Activated CD8-positive, alpha-beta T cell treated with anti-CD3 and anti-CD28 coated beads for 36 hours (primary cell): ENCODE data around the gene PRKAG2. TPM values are rescaled to one million over a fixed set of nuclear protein-coding genes. Genes with fewer than 3 reads are reported as not detected.
"Not testable (repeated sequence)": the region's sequence is repeated elsewhere in the genome, so short reads cannot be mapped to it uniquely, and the experiment has no call there.

Experiments used
- ATAC-seq: fragments of 200-7000 bp; cut with Tn5 transposase; one replicate; pipeline ENCODE4 v1.10.0; 2021; ENCODE audit warnings: mild to moderate bottlenecking, moderate library complexity
- CTCF ChIA-PET: fragments of 350-600 bp; sonication (Branson Sonifier 250); formaldehyde crosslinking; loops from one replicate; lab custom pipeline; 2021; ENCODE audit warnings: antibody characterized with exemption; lab: Charles Lee
- POLR2A ChIA-PET: fragments of 350-600 bp; sonication (Branson Sonifier 250); formaldehyde crosslinking; loops from one replicate; lab custom pipeline; 2021; ENCODE audit warnings: antibody characterized with exemption; lab: Charles Lee
- DNase-seq: peaks from one replicate; pipeline ENCODE4 v3.0.0-alpha.2; 2020
- H3K27ac Mint-ChIP-seq: one replicate; pipeline ENCODE4 v1.8.0; 2021; ENCODE audit warnings: mild to moderate bottlenecking, mixed read lengths
- H3K27me3 Mint-ChIP-seq: one replicate; pipeline ENCODE4 v1.8.0; 2021; ENCODE audit warnings: mixed read lengths
- H3K36me3 Mint-ChIP-seq: one replicate; pipeline ENCODE4 v1.8.0; 2021; ENCODE audit warnings: low read depth, mixed read lengths
- H3K4me1 Mint-ChIP-seq: one replicate; pipeline ENCODE4 v1.8.0; 2021; ENCODE audit warnings: low read depth, mixed read lengths
- H3K4me3 Mint-ChIP-seq: one replicate; pipeline ENCODE4 v1.8.0; 2021; ENCODE audit warnings: mild to moderate bottlenecking, moderate library complexity, mixed read lengths
- H3K9me3 Mint-ChIP-seq: one replicate; pipeline ENCODE4 v1.8.0; 2021; ENCODE audit warnings: mixed read lengths
- CTCF ChIP-seq: fragments of 200-600 bp; IDR thresholded peaks from one replicate; pipeline ENCODE4 v1.8.0; 2022; ENCODE audit warnings: antibody characterized with exemption, mild to moderate bottlenecking
- intact Hi-C: fragments of 100-400 bp; cut with micrococcal nuclease; formaldehyde crosslinking; loops from one replicate; pipeline ENCODE4 v1.10.0; 2022
- total RNA-seq, 2 experiments: library from RNA; stranded (reverse); gene quantifications; one replicate each; pipeline ENCODE4 v1.2.3, GENCODE V29; 2021

The PRKAG2 gene
- total RNA-seq, 2 experiments from 2014 or later: 17.0 to 19.2 TPM

GRCh38 chr7:151845412-151846205 is 31.3 kb downstream of the PRKAG2 start:
- H3K4me3 Mint-ChIP-seq: no peak overlapping the region
- H3K36me3 Mint-ChIP-seq: no peaks in the 10 kb centered on the region
- POLR2A ChIA-PET: interaction anchor here (0.6 kb wide), 1 partner anchor 47 kb away, joined by 3 read pairs; no protein-coding TSS in a partner anchor
- peaks cover 2% of the 10 kb centered on the region for H3K4me1 Mint-ChIP-seq
- ATAC-seq (no peak), DNase-seq (no peak)
- H3K27me3 Mint-ChIP-seq: no peaks in the 10 kb centered on the region
- H3K9me3 Mint-ChIP-seq: no peaks in the 10 kb centered on the region
- intact Hi-C loops: no loop called here
- H3K27ac Mint-ChIP-seq: no peak overlapping the region
- CTCF ChIA-PET: interaction anchor here (1.0 kb wide), 1 partner anchor 62 kb away, joined by 3 read pairs; no protein-coding TSS in a partner anchor
- TF ChIP-seq CTCF: no peak

- Mint-ChIP-seq H3K27ac (no peak overlapping the region), H3K27me3 (no peaks in the 10 kb centered on the region), H3K9me3 (no peaks in the 10 kb centered on the region), H3K4me1 (peaks cover 6% of the 10 kb centered on the region), H3K36me3 (no peaks in the 10 kb centered on the region), H3K4me3 (no peak overlapping the region)
- intact Hi-C loops: no loop called here
- TF ChIP-seq CTCF: no peak
- ChIA-PET CTCF (no interaction called here), POLR2A (interaction anchor here (0.6 kb wide), 1 partner anchor 48 kb away, joined by 3 read pairs; no protein-coding TSS in a partner anchor)
- DNase-seq (no peak), ATAC-seq (no peak)
These were observed 32.1 kb downstream of the PRKAG2 start for GRCh38 chr7:151844825-151845200.

- no peak overlapping the region for H3K27ac Mint-ChIP-seq
- POLR2A ChIA-PET: no interaction called here
- no peaks in the 10 kb centered on the region for H3K36me3 Mint-ChIP-seq
- no peaks in the 10 kb centered on the region for H3K9me3 Mint-ChIP-seq
- H3K27me3 Mint-ChIP-seq: no peaks in the 10 kb centered on the region
- no peak for ATAC-seq
- H3K4me3 Mint-ChIP-seq: no peak overlapping the region
- intact Hi-C loops: no loop called here
- CTCF ChIA-PET: interaction anchor here (1.1 kb wide), 1 partner anchor 61 kb away, joined by 3 read pairs; no protein-coding TSS in a partner anchor
- no peak for TF ChIP-seq CTCF
- peaks cover 11% of the 10 kb centered on the region for H3K4me1 Mint-ChIP-seq
- no peak for DNase-seq
These were observed 32.7 kb downstream of the PRKAG2 start for GRCh38 chr7:151844071-151844824.

GRCh38 chr7:151843181-151843580 is 33.7 kb downstream of the PRKAG2 start:
- CTCF ChIA-PET: interaction anchor here (0.7 to 1.1 kb wide), 2 partner anchors 60 to 83 kb away, joined by 3 read pairs; no protein-coding TSS in a partner anchor

GRCh38 chr7:151841395-151842051 is 35.4 kb downstream of the PRKAG2 start:
- intact Hi-C loops, H3K36me3 Mint-ChIP-seq: not testable (repeated sequence)
- POLR2A ChIA-PET: interaction anchor here (0.6 kb wide), 1 partner anchor 115 kb away, joined by 3 read pairs; the partner anchor contains the start of gene GALNTL5

More at GRCh38 chr7:151843181-151843580, 33.7 kb downstream of the PRKAG2 start:
- H3K9me3 Mint-ChIP-seq: no peaks in the 10 kb centered on the region
- H3K4me1 Mint-ChIP-seq: peaks cover 16% of the 10 kb centered on the region
- DNase-seq: no peak
- no peaks in the 10 kb centered on the region for H3K36me3 Mint-ChIP-seq
- TF ChIP-seq CTCF: no peak
- no peak for ATAC-seq
- intact Hi-C loops: no loop called here
- POLR2A ChIA-PET: no interaction called here
- no peaks in the 10 kb centered on the region for H3K27me3 Mint-ChIP-seq
- no peak overlapping the region for H3K27ac Mint-ChIP-seq
- no peak overlapping the region for H3K4me3 Mint-ChIP-seq

More at GRCh38 chr7:151841395-151842051, 35.4 kb downstream of the PRKAG2 start:
- CTCF ChIA-PET: interaction anchor here (1.2 kb wide), 1 partner anchor 59 kb away, joined by 3 read pairs; no protein-coding TSS in a partner anchor
- not testable (repeated sequence) for DNase-seq, ATAC-seq, H3K27me3 Mint-ChIP-seq, H3K4me3 Mint-ChIP-seq, H3K9me3 Mint-ChIP-seq, H3K27ac Mint-ChIP-seq
- peaks cover 19% of the 10 kb centered on the region for H3K4me1 Mint-ChIP-seq
